ENCODE measurements around the gene DAPL1. TPM values are rescaled to one million over a fixed set of nuclear protein-coding genes. Genes with fewer than 3 reads are reported as not detected.

The DAPL1 gene
- total RNA-seq, 1 donor from 2014 or later, result not detected

DNA sequence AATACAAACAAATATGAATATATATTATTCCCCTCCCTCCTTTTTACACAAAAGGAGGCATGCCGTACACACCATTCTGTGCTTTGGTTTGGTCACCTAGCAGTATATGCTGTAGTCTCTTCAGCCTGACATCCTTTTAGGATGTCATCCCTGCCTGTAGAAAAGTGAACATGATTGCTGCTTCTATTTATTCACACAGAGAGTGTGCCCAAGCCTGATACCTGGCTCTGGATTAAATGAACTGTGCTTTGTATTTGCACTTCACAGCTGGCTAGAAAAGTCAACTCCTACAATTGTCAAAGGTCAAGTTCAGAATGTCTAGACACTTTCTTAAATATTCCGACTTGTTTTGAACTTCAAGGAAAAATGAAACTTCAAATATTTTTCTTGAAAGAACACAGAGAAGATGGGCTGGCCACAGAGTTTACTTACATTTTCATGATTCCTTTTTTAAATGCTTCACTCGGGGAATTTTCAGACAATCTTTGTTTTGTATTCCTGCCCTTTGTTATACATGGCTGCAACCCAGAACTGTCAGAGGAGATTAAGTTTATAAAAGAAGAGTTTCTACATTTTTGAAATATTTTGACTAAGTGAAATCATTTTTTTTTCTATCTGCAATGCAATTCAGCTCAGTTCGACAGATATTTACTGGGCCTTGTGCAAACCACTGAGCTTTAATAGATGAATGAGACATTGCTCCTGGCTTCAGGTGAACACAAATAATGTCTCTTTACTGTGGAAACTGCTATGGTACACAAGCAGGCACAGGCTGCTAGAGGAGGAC lies 33.5 kb downstream of the DAPL1 start:
- H3K9me3 Mint-ChIP-seq, result no peaks in the 10 kb centered on the region
- H3K27ac Mint-ChIP-seq (ENCODE audit: unreplicated experiment), result no peak overlapping the region
- no peaks in the 10 kb centered on the region for H3K36me3 Mint-ChIP-seq (ENCODE audit: low read depth)
- no peak overlapping the region for H3K4me3 Mint-ChIP-seq
- H3K4me1 Mint-ChIP-seq, result no peaks in the 10 kb centered on the region
- no peak for DNase-seq (ENCODE audit: low read depth, low spot score)
- TF ChIP-seq, protein P1, sequence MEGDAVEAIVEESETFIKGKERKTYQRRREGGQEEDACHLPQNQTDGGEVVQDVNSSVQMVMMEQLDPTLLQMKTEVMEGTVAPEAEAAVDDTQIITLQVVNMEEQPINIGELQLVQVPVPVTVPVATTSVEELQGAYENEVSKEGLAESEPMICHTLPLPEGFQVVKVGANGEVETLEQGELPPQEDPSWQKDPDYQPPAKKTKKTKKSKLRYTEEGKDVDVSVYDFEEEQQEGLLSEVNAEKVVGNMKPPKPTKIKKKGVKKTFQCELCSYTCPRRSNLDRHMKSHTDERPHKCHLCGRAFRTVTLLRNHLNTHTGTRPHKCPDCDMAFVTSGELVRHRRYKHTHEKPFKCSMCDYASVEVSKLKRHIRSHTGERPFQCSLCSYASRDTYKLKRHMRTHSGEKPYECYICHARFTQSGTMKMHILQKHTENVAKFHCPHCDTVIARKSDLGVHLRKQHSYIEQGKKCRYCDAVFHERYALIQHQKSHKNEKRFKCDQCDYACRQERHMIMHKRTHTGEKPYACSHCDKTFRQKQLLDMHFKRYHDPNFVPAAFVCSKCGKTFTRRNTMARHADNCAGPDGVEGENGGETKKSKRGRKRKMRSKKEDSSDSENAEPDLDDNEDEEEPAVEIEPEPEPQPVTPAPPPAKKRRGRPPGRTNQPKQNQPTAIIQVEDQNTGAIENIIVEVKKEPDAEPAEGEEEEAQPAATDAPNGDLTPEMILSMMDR (conservative IDR thresholded peaks at IDR 0.05), result no peak
- H3K27me3 Mint-ChIP-seq (ENCODE audit: low read depth), result no peaks in the 10 kb centered on the region

- H3K9me3 Mint-ChIP-seq, result no peaks in the 10 kb centered on the region
- no peaks in the 10 kb centered on the region for H3K4me1 Mint-ChIP-seq
- H3K27me3 Mint-ChIP-seq (ENCODE audit: low read depth), result no peaks in the 10 kb centered on the region
- DNase-seq (ENCODE audit: low read depth, low spot score), result no peak
- H3K27ac Mint-ChIP-seq (ENCODE audit: unreplicated experiment), result no peak overlapping the region
- H3K4me3 Mint-ChIP-seq, result no peak overlapping the region
- TF ChIP-seq, protein P1 (conservative IDR thresholded peaks at IDR 0.05), result no peak
- H3K36me3 Mint-ChIP-seq (ENCODE audit: low read depth), result no peaks in the 10 kb centered on the region
Measured at GRCh38 chr2:158829167-158829566, 34.0 kb downstream of the DAPL1 start.

DNA sequence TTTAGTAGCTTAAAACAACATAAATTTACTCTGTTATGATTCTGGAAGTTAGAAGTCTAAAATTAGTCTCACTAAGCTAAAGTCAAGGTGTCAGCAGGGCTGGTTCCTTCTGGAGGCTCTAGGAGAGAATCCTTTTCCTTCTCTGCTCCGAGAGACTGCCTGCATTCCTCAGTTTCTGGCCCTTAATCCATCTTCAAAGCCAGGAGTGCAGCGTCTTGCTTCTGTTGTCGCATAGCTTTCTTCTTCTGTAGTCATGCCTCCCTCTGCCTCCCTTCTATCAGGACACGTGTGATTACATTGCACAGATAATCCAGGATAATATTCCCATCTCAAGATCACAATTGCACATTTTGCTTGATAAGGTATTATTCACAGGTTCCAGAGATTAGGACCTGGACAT lies 35.1 kb downstream of the DAPL1 start:
- TF ChIP-seq, protein P1 (conservative IDR thresholded peaks at IDR 0.05), result no peak
- Mint-ChIP-seq H3K27ac (ENCODE audit: unreplicated experiment) (no peak overlapping the region), H3K4me3 (no peak overlapping the region), H3K36me3 (ENCODE audit: low read depth) (no peaks in the 10 kb centered on the region), H3K9me3 (no peaks in the 10 kb centered on the region), H3K27me3 (ENCODE audit: low read depth) (no peaks in the 10 kb centered on the region), H3K4me1 (no peaks in the 10 kb centered on the region)
- no peak for DNase-seq (ENCODE audit: low read depth, low spot score)

GRCh38 chr2:158835431-158835830 lies 40.3 kb downstream of the DAPL1 start:
- TF ChIP-seq, protein P1 (conservative IDR thresholded peaks at IDR 0.05), result no peak
- no peaks in the 10 kb centered on the region for H3K36me3 Mint-ChIP-seq (ENCODE audit: low read depth)
- H3K4me1 Mint-ChIP-seq, result no peaks in the 10 kb centered on the region
- DNase-seq (ENCODE audit: low read depth, low spot score), result no peak
- peaks cover 2% of the 10 kb centered on the region for H3K27me3 Mint-ChIP-seq (ENCODE audit: low read depth)
- H3K9me3 Mint-ChIP-seq, result no peaks in the 10 kb centered on the region
- no peak overlapping the region for H3K27ac Mint-ChIP-seq (ENCODE audit: unreplicated experiment)
- no peak overlapping the region for H3K4me3 Mint-ChIP-seq

DNA sequence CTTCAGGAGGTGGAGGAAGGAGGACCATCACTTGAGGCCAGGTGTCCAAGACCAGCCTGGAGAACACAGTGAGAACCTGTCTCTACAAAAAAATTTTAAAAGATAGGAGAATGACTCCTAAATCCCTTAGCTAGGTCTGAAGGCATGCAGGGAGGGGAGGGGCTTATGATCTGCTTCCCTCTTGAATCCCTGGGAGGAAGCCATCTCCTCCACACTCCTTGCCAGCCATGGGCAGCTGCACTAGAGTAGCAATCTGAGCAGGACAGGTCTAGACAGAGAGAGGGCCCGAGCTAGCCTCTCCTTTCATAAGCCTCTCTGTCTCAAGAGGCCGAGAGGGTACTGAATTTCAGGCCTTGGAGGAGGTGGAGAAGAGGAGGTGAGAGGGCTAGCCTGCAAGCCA lies 42.5 kb downstream of the DAPL1 start:
- Mint-ChIP-seq H3K4me1 (no peaks in the 10 kb centered on the region), H3K4me3 (no peak overlapping the region), H3K27ac (ENCODE audit: unreplicated experiment) (no peak overlapping the region), H3K27me3 (ENCODE audit: low read depth) (peaks cover 5% of the 10 kb centered on the region), H3K9me3 (no peaks in the 10 kb centered on the region), H3K36me3 (ENCODE audit: low read depth) (no peaks in the 10 kb centered on the region)
- TF ChIP-seq, protein P1 (conservative IDR thresholded peaks at IDR 0.05), result no peak
- no peak for DNase-seq (ENCODE audit: low read depth, low spot score)
